Measurements from ENCODE around the gene RPL27.
"Not testable (repeated sequence)": the region's sequence is repeated elsewhere in the genome, so short reads cannot be mapped to it uniquely, and the experiment has no call there.

Gene RPL27

DNA sequence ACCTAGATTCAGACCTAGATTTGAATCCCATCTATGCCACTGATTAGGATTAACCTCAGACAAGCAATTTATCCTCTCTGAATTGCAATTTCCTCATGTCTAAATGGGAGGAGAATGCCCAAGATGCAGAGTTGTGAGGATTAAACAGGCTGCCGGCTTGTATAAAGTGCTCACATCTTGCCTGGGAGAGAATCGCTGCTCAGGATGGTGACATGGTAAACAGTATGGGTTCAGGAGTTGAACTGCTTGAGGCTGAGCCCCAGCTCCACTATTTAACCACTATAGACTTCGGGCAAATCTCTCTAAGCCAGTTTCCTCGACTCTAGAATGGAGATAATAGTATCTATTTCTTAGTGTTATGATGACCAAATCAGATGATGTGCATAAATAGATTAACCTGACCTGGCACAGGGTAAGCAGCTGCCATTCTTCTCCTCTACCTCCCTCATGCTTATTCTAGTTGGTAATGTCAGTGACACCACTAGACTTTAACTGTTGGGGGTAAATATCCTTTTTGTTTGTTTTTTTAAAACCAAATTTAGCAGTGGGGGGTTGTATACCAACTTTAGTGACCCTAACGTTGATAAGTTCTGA lies 732 bp upstream of the RPL27 start:
- peak; percentile 64 for DNase-seq

DNA sequence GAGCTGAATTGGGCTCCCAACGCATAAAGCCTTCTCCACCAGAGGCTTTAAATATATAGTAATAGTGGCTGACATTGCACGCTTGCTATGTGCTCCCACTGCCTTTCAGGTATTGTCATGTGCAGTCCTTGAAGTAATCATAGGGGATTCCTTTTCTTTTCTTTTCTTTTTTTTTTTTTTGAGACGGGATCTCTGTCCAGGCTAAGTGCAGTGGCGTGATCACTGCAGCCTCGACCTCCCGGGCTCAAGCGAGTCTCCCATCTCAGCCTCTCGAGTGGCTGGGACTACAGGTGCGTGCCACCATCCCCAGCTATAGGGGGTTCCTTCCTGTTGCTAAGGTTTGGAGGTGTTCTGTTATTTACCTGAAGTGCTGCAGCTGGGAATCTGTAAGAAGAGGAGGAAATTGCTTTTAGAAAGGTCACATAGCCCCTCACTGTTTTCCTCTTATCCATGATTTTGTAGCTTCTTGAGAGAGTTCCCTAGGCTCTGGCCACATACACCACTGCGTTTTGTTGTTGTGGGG lies 845 bp downstream of the RPL27 start:
- DNase-seq = no peak

DNA sequence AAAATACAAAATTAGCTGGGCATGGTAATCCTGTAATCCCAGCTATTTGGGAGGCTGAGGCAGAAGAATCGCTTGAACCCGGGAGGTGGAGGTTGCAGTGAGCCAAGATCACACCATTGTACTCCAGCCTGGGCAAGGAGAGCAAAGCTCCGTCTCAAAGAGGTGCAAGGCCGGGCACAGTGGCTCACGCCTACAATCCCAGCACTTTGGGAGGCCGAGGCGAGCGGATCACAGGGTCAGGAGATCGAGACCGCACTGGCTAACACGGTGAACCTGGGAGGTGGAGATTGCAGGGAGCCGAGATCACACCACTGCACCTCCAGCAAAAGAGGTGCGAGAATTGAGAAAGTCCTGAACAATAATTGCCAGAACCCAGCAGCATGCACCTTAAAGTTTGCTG lies 2.7 kb downstream of the RPL27 start:
- DNase-seq = not testable (repeated sequence)

GRCh38 chr17:43003542-43004172 lies 5.4 kb downstream of the RPL27 start:
- no peak for DNase-seq

DNA sequence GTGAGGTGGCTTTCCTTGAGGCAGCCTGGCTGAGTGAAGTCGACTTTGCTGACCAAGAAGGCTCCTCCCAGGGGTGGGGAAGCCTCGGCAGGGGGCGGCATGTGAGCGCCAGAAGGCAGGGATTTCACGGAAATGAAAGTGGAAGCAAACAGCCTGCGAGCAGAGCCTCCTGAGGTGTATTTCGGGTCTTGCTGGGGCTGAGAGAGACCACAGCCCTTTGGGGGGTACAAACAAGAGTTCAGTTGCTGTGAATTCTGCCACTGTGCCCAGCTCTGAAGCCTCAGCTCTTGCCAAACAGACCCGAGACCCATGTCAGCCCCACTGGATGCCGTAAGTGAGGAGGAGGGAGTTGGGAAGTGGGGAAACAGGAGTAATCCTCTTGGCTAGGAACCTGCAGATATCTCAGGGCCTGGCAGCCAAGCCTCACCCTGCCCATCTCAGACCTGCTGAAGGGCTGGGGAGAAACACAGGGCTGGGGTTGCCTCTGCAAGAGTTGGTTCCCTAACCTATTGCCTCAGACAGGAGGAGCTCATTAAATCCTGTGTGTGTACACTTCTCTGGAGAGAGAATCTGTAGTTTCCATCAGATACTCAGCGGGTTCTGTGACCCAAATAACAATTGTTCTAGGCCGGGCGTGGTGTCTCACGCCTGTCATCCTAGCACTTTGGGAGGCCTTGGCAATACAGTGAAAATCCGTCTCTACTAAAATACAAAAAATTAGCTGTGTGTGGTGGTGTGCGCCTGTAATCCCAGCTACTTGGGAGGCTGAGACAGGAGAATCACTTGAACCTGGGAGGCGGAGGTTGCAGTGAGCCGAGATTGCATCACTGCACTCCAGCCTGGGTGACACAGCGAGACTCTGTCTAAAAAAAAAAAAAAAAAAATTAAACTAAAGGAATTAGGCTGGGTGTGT lies 8.7 kb downstream of the RPL27 start, which contains the start of gene IFI35:
TSS of gene IFI35 (plus strand) at position 146 of the 913 bp plus-strand sequence. CDS start at position 310, 164 bp downstream.
- DNase-seq = no peak

GRCh38 chr17:43010667-43011308 lies 12.6 kb downstream of the RPL27 start:
- DNase-seq = no peak

DNA sequence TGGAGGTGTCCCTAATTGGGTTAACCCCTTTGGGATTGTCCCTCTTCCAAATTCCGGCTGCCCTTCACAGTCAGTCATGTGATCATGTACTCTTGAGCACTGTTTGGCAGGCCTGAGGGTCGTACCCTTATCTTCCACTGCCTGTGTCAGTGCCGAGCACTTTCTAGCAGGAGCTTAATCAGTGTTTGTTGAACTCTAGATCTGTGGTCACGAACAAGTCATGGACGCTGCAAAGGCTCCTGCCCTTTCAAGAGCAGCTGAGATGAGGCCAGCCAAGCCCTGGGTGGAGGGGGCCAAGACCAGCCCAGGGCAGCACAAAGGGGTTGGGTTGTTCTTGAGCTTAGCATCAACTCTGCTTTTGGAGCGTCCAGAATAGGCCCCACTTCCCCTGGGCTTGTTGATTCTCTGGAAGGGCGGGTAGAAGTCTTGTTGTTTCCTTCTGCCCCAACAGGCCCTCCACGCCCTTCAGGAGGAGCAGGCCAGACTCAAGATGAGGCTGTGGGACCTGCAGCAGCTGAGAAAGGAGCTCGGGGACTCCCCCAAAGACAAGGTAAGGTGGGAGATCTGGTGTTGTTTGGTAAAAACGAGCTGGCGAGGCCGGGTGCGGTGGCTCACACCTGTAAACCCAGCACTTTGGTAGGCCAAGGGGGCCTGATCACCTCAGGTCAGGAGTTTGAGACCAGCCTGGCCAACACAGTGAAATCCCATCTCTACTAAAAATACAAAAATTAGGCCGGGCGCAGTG lies 13.7 kb downstream of the RPL27 start:
- no peak for DNase-seq

- no peak for DNase-seq
Measured at GRCh38 chr17:43013296-43013695, 15.1 kb downstream of the RPL27 start.

GRCh38 chr17:43014020-43014648 lies 15.9 kb downstream of the RPL27 start:
- DNase-seq = no peak

- DNase-seq = no peak
Measured at GRCh38 chr17:43014649-43015542, 16.7 kb downstream of the RPL27 start.

- DNase-seq = no peak
Measured at GRCh38 chr17:43015579-43015978, 17.4 kb downstream of the RPL27 start.

GRCh38 chr17:43016216-43016615 lies 18.0 kb downstream of the RPL27 start:
- DNase-seq = no peak

DNA sequence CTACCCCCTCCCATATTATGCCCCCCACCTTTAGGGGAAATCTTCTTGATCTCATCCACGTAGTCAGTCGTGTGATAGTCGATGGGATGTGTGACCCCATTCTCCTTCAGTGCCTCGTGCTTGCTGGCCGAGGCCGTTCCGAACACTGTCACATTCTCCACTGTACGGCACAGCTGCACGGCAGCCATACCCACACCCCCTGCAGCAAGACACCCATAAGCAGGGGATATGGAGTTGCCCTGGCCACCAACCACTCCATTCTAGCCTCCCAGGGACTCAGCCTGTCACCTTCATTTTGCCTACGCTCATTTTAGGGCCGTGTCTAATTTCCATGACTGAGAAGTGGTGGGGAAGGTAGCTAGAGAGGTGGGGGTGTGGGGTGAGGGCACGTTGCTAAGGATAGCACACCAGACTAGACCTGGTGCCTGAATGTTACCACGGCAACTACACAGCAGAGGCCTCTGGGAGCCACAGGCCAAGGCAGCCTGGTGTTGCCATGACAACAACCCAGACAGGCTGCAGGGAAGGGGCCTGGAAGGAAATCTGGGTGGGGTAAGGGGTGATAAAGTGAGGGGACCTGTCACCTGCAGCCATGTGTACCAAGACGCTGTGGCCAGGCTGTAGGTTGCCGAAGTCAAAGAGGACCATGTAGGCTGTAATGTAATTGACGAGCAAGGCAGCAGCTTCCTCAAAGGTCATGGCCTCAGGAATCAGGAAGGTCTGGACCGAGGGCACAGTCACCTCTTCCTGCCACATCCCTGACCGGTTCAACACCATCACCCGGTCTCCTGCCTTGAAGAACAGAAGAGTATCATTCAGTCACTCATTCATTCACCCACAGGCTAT lies 20.0 kb downstream of the RPL27 start:
- no peak for DNase-seq

DNA sequence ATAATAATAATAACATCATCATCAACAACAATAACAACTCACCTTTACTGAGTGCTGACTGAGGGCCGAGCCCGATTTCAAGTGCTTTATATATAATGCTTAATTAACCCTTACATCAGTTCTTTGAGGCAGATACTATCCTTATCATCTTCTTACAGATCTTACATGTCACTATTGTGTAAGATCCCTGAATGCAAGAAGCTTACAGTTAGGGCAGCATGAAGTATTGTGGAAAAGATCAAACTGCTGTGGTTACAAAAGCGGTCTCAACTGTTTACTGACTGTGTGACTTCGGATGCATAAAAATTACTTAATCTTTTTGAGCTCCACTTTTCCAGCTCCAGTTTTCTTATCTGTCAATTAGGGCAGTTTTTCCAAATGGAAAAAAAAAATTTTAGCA lies 20.7 kb downstream of the RPL27 start:
- DNase-seq = no peak

- DNase-seq = no peak
Measured at GRCh38 chr17:43019418-43019817, 21.2 kb downstream of the RPL27 start.

- DNase-seq = no peak
Measured at GRCh38 chr17:43020030-43020621, 21.9 kb downstream of the RPL27 start.

- DNase-seq = no peak
Measured at GRCh38 chr17:43020789-43021740, 22.8 kb downstream of the RPL27 start.

Data from NCI-H510A treated with DMSO at 0.1 percent for 48 hours (cell line).